ENCODE measurements around the gene PAPSS2. TPM values are rescaled to one million over a fixed set of nuclear protein-coding genes. Genes with fewer than 3 reads are reported as not detected.
A peak's percentile ranks its signal among the peaks of the same experiment; 100 is the strongest.
"Not testable (repeated sequence)": the region's sequence is repeated elsewhere in the genome, so short reads cannot be mapped to it uniquely, and the experiment has no call there.

Gene PAPSS2
- total and polyA plus RNA-seq, 7 experiments from 2014 or later: 0.05 to 1.6 (median 0.22) TPM

- peaks cover 5 to 32% (median 13%) of the 10 kb centered on the region in 5 donors for H3K27me3 Mint-ChIP-seq
- H3K4me1 ChIP-seq (ENCODE audit: control insufficient read depth in 2 of 2, insufficient read depth in 2 of 2, low read length in 2 of 2): no peaks in the 10 kb centered on the region
- peaks cover 0 to 2% (median 0%) of the 10 kb centered on the region in 7 donors for H3K4me1 Mint-ChIP-seq
- DNase-seq: no peak
- H3K36me3 Mint-ChIP-seq: no peaks in the 10 kb centered on the region
- H3K4me3 ChIP-seq (ENCODE audit: low read length): no peak overlapping the region
- ChIA-PET POLR2A (no interaction called here), CTCF (no interaction called here)
- H3K27ac Mint-ChIP-seq: no peak overlapping the region
- H3K4me3 Mint-ChIP-seq: no peak overlapping the region
- intact Hi-C loops (cut with micrococcal nuclease): no loop called here
- H3K9me3 Mint-ChIP-seq: no peaks in the 10 kb centered on the region
- no peak overlapping the region for H3K27ac ChIP-seq (ENCODE audit: low read depth, low read length)
- H3K27me3 ChIP-seq (ENCODE audit: control insufficient read depth in 2 of 2, insufficient read depth in 2 of 2, low read length in 2 of 2): no peaks in the 10 kb centered on the region
- H3K36me3 ChIP-seq (ENCODE audit: control insufficient read depth in 2 of 3, insufficient read depth in 3 of 3, low read length in 3 of 3): no peaks in the 10 kb centered on the region
- no peak for ATAC-seq
- H3K9me3 ChIP-seq (ENCODE audit: control insufficient read depth in 2 of 3, low read length in 3 of 3): no peaks in the 10 kb centered on the region
Observed at GRCh38 chr10:87723500-87723899, 63.8 kb downstream of the PAPSS2 start.

GRCh38 chr10:87724789-87725188 lies 65.1 kb downstream of the PAPSS2 start:
- peaks cover 5 to 32% (median 13%) of the 10 kb centered on the region in 5 donors for H3K27me3 Mint-ChIP-seq
- Histone ChIP-seq H3K27me3 (ENCODE audit: control insufficient read depth in 2 of 2, insufficient read depth in 2 of 2, low read length in 2 of 2) (no peaks in the 10 kb centered on the region), H3K9me3 (ENCODE audit: control insufficient read depth in 2 of 3, low read length in 3 of 3) (no peaks in the 10 kb centered on the region), H3K27ac (ENCODE audit: low read depth, low read length) (no peak overlapping the region), H3K36me3 (ENCODE audit: control insufficient read depth in 2 of 3, insufficient read depth in 3 of 3, low read length in 3 of 3) (no peaks in the 10 kb centered on the region), H3K4me3 (ENCODE audit: low read length) (no peak overlapping the region), H3K4me1 (ENCODE audit: control insufficient read depth in 2 of 2, insufficient read depth in 2 of 2, low read length in 2 of 2) (no peaks in the 10 kb centered on the region)
- H3K4me1 Mint-ChIP-seq: peaks cover 0 to 2% (median 0%) of the 10 kb centered on the region in 7 donors
- no peaks in the 10 kb centered on the region for H3K36me3 Mint-ChIP-seq
- ChIA-PET POLR2A (no interaction called here), CTCF (no interaction called here)
- H3K27ac Mint-ChIP-seq: no peak overlapping the region
- H3K4me3 Mint-ChIP-seq: no peak overlapping the region
- intact Hi-C loops (cut with micrococcal nuclease): no loop called here
- ATAC-seq (no peak), DNase-seq (no peak)
- H3K9me3 Mint-ChIP-seq: no peaks in the 10 kb centered on the region

GRCh38 chr10:87729940-87730339 lies 70.3 kb downstream of the PAPSS2 start:
- ATAC-seq: no peak

GRCh38 chr10:87733081-87733480 lies 73.4 kb downstream of the PAPSS2 start:
- DNase-seq: no peak
- Histone ChIP-seq H3K9me3 (ENCODE audit: control insufficient read depth in 2 of 3, low read length in 3 of 3) (no peaks in the 10 kb centered on the region), H3K27ac (ENCODE audit: low read depth, low read length) (no peak overlapping the region), H3K36me3 (ENCODE audit: control insufficient read depth in 2 of 3, insufficient read depth in 3 of 3, low read length in 3 of 3) (no peaks in the 10 kb centered on the region), H3K27me3 (ENCODE audit: control insufficient read depth in 2 of 2, insufficient read depth in 2 of 2, low read length in 2 of 2) (no peaks in the 10 kb centered on the region), H3K4me3 (ENCODE audit: low read length) (no peak overlapping the region), H3K4me1 (ENCODE audit: control insufficient read depth in 2 of 2, insufficient read depth in 2 of 2, low read length in 2 of 2) (no peaks in the 10 kb centered on the region)
- H3K27ac Mint-ChIP-seq: no peak overlapping the region
- ChIA-PET CTCF (interaction anchor here (0.5 kb wide), 1 partner anchor 199 kb away, joined by 3 read pairs; no protein-coding TSS in a partner anchor), POLR2A (no interaction called here)
- no peak overlapping the region for H3K4me3 Mint-ChIP-seq
- H3K9me3 Mint-ChIP-seq: peaks cover 0 to 1% (median 0%) of the 10 kb centered on the region in 11 donors
- peaks cover 0 to 13% (median 0%) of the 10 kb centered on the region in 7 donors for H3K4me1 Mint-ChIP-seq
- no peak for ATAC-seq
- H3K36me3 Mint-ChIP-seq: peaks cover 0 to 3% (median 0%) of the 10 kb centered on the region in 5 donors
- intact Hi-C loops (cut with micrococcal nuclease): loop anchor here in 1 of 2 donors (10.0 kb wide), 1 partner anchor 198 kb away; no protein-coding TSS in a partner anchor
- H3K27me3 Mint-ChIP-seq: peaks cover 20 to 33% (median 22%) of the 10 kb centered on the region in 5 donors

More at GRCh38 chr10:87729940-87730339, 70.3 kb downstream of the PAPSS2 start:
- Histone ChIP-seq H3K36me3 (ENCODE audit: control insufficient read depth in 2 of 3, insufficient read depth in 3 of 3, low read length in 3 of 3) (no peaks in the 10 kb centered on the region), H3K27me3 (ENCODE audit: control insufficient read depth in 2 of 2, insufficient read depth in 2 of 2, low read length in 2 of 2) (no peaks in the 10 kb centered on the region), H3K4me1 (ENCODE audit: control insufficient read depth in 2 of 2, insufficient read depth in 2 of 2, low read length in 2 of 2) (no peaks in the 10 kb centered on the region), H3K9me3 (ENCODE audit: control insufficient read depth in 2 of 3, low read length in 3 of 3) (no peaks in the 10 kb centered on the region), H3K4me3 (ENCODE audit: low read length) (no peak overlapping the region), H3K27ac (ENCODE audit: low read depth, low read length) (no peak overlapping the region)
- POLR2A ChIA-PET: no interaction called here
- DNase-seq: no peak
- Mint-ChIP-seq H3K4me3 (no peak overlapping the region), H3K36me3 (no peaks in the 10 kb centered on the region), H3K27ac (no peak overlapping the region), H3K9me3 (no peaks in the 10 kb centered on the region), H3K27me3 (peaks cover 7 to 25% (median 15%) of the 10 kb centered on the region in 5 donors), H3K4me1 (peaks cover 0 to 7% (median 0%) of the 10 kb centered on the region in 7 donors)
- CTCF ChIA-PET: no interaction called here
- intact Hi-C loops (cut with micrococcal nuclease): loop anchor here in 1 of 2 donors (10.0 kb wide), 1 partner anchor 195 kb away; no protein-coding TSS in a partner anchor

GRCh38 chr10:87734987-87735827 lies 75.5 kb downstream of the PAPSS2 start:
- ChIA-PET CTCF (no interaction called here), POLR2A (no interaction called here)
- Mint-ChIP-seq H3K36me3 (peaks cover 0 to 3% (median 0%) of the 10 kb centered on the region in 5 donors), H3K4me3 (no peak overlapping the region), H3K9me3 (peaks cover 0 to 1% (median 0%) of the 10 kb centered on the region in 11 donors), H3K27ac (no peak overlapping the region), H3K4me1 (peaks cover 0 to 13% (median 0%) of the 10 kb centered on the region in 7 donors), H3K27me3 (peaks cover 23 to 33% (median 26%) of the 10 kb centered on the region in 5 donors)
- H3K9me3 ChIP-seq (ENCODE audit: control insufficient read depth in 2 of 3, low read length in 3 of 3): no peaks in the 10 kb centered on the region
- H3K4me3 ChIP-seq (ENCODE audit: low read length): no peak overlapping the region
- no peaks in the 10 kb centered on the region for H3K4me1 ChIP-seq (ENCODE audit: control insufficient read depth in 2 of 2, insufficient read depth in 2 of 2, low read length in 2 of 2)
- H3K36me3 ChIP-seq (ENCODE audit: control insufficient read depth in 2 of 3, insufficient read depth in 3 of 3, low read length in 3 of 3): no peaks in the 10 kb centered on the region
- intact Hi-C loops (cut with micrococcal nuclease): loop anchor here (1.0 to 10.0 kb wide), 3 partner anchors 79 to 202 kb away; no protein-coding TSS in a partner anchor
- DNase-seq (peak in 2 of 9 donors; percentile 2 to 3), ATAC-seq (peak; percentile 55)
- no peak overlapping the region for H3K27ac ChIP-seq (ENCODE audit: low read depth, low read length)
- H3K27me3 ChIP-seq (ENCODE audit: control insufficient read depth in 2 of 2, insufficient read depth in 2 of 2, low read length in 2 of 2): no peaks in the 10 kb centered on the region

- ATAC-seq; DNase-seq; H3K27me3 ChIP-seq (ENCODE audit: control insufficient read depth in 2 of 2, insufficient read depth in 2 of 2, low read length in 2 of 2); H3K4me3 ChIP-seq (ENCODE audit: low read length); H3K36me3 ChIP-seq (ENCODE audit: control insufficient read depth in 2 of 3, insufficient read depth in 3 of 3, low read length in 3 of 3); POLR2A ChIA-PET; H3K9me3 Mint-ChIP-seq; H3K4me1 ChIP-seq (ENCODE audit: control insufficient read depth in 2 of 2, insufficient read depth in 2 of 2, low read length in 2 of 2); H3K27ac ChIP-seq (ENCODE audit: low read depth, low read length); H3K27ac Mint-ChIP-seq; H3K9me3 ChIP-seq (ENCODE audit: control insufficient read depth in 2 of 3, low read length in 3 of 3); H3K36me3 Mint-ChIP-seq; H3K4me3 Mint-ChIP-seq; CTCF ChIA-PET: not testable (repeated sequence)
- intact Hi-C loops (cut with micrococcal nuclease): loop anchor here in 1 of 2 donors (10.0 kb wide), 1 partner anchor 203 kb away; no protein-coding TSS in a partner anchor
- peaks cover 20 to 33% (median 26%) of the 10 kb centered on the region in 5 donors for H3K27me3 Mint-ChIP-seq
- peaks cover 0 to 13% (median 0%) of the 10 kb centered on the region in 7 donors for H3K4me1 Mint-ChIP-seq
Observed at GRCh38 chr10:87738253-87738652, 78.6 kb downstream of the PAPSS2 start.

All from naive thymus-derived CD4-positive, alpha-beta T cell (primary cell).